ENCODE data around the gene PPIE. TPM values are rescaled to one million over a fixed set of nuclear protein-coding genes. Genes with fewer than 3 reads are reported as not detected.

The PPIE gene
- total and polyA plus RNA-seq, 2 of the 8 experiments (the other 6 are each of a cell fraction or from before 2014, with no cell fraction given), result 38.9 to 56.1 TPM

GRCh38 chr1:39776400-39776713 lies 37.7 kb downstream of the PPIE start (continued):
- TF ChIP-seq CHD7 (IDR thresholded peaks at IDR 0.05; ENCODE audit: insufficient replicate concordance, low read length), result no peak
